HEK293T (cell line): ENCODE measurements around the gene U2AF2.

Source experiments
- CTCF ChIA-PET: fragments of 350-600 bp; formaldehyde crosslinking; extraction: SDS; loops from one replicate; lab custom pipeline; 2021; ENCODE audit warnings: antibody characterized with exemption, inconsistent platforms; lab: Yijun Ruan, JAX
- POLR2A ChIA-PET: fragments of 350-600 bp; formaldehyde crosslinking; extraction: SDS; loops from one replicate; lab custom pipeline; 2020; ENCODE audit warnings: antibody characterized with exemption, inconsistent platforms; lab: Yijun Ruan, JAX
- DNase-seq: peaks from one replicate; pipeline ENCODE4 v3.0.0; 2012; ENCODE audit warnings: mixed read lengths; ENCODE audit errors: extremely low spot score
- ARNT ChIP-seq: fragments of 450-650 bp; IDR thresholded peaks from 2 replicates; pipeline ENCODE4 v1.6.1; 2017; ENCODE audit warnings: mild to moderate bottlenecking
- BHLHE40 ChIP-seq: fragments of 450-650 bp; IDR thresholded peaks from 2 replicates; pipeline ENCODE4 v1.6.1; 2016; ENCODE audit warnings: mild to moderate bottlenecking, moderate library complexity, borderline replicate concordance
- CTBP1 ChIP-seq: fragments of 450-650 bp; IDR thresholded peaks from 2 replicates; pipeline ENCODE4 v1.6.1; 2016; ENCODE audit warnings: borderline replicate concordance
- ELF4 ChIP-seq: fragments of 450-650 bp; IDR thresholded peaks from 2 replicates; pipeline ENCODE4 v1.6.1; 2017; ENCODE audit warnings: antibody characterized with exemption
- FOXA1 ChIP-seq: fragments of 450-650 bp; IDR thresholded peaks from 2 replicates; pipeline ENCODE4 v1.6.1; 2016; ENCODE audit warnings: mild to moderate bottlenecking
- FOXK2 ChIP-seq: fragments of 450-650 bp; IDR thresholded peaks from 2 replicates; pipeline ENCODE4 v1.6.1; 2016; ENCODE audit warnings: mild to moderate bottlenecking
- FOXM1 ChIP-seq: fragments of 450-650 bp; IDR thresholded peaks from 2 replicates; pipeline ENCODE4 v1.6.1; 2017; ENCODE audit warnings: mild to moderate bottlenecking, borderline replicate concordance
- HDGF ChIP-seq: fragments of 450-650 bp; IDR thresholded peaks from 2 replicates; pipeline ENCODE4 v1.6.1; 2017; ENCODE audit warnings: antibody characterized with exemption, borderline replicate concordance
- L3MBTL2 ChIP-seq: fragments of 450-650 bp; conservative IDR thresholded peaks from 2 replicates; pipeline ENCODE4 v1.6.1; 2016; ENCODE audit warnings: mild to moderate bottlenecking
- NFRKB ChIP-seq: fragments of 450-650 bp; IDR thresholded peaks from 2 replicates; pipeline ENCODE4 v1.6.1; 2016; ENCODE audit warnings: mild to moderate bottlenecking, moderate library complexity
- PKNOX1 ChIP-seq: fragments of 450-650 bp; IDR thresholded peaks from 2 replicates; pipeline ENCODE4 v1.6.1; 2016
- SP1 ChIP-seq: fragments of 450-650 bp; IDR thresholded peaks from 2 replicates; pipeline ENCODE4 v1.6.1; 2017
- SUZ12 ChIP-seq: fragments of 450-650 bp; IDR thresholded peaks from 2 replicates; pipeline ENCODE4 v1.6.1; 2016; ENCODE audit warnings: mild to moderate bottlenecking
- TARDBP ChIP-seq: fragments of 450-650 bp; IDR thresholded peaks from 2 replicates; pipeline ENCODE4 v1.6.1; 2016
- ZNF384 ChIP-seq: fragments of 450-650 bp; IDR thresholded peaks from 2 replicates; pipeline ENCODE4 v1.6.1; 2016

The U2AF2 gene

GRCh38 chr19:55648585-55649267, 6.1 kb upstream of the U2AF2 start:
- ChIA-PET POLR2A (interaction anchor here (0.6 to 1.7 kb wide), 2 partner anchors 16 to 41 kb away, joined by 3 to 4 read pairs; no protein-coding TSS in a partner anchor), CTCF (interaction anchor here (1.0 kb wide), 1 partner anchor 10 kb away, joined by 6 read pairs; no protein-coding TSS in a partner anchor)
- TF ChIP-seq CTBP1 (no peak), ELF4 (no peak), SUZ12 (no peak), BHLHE40 (no peak), HDGF (no peak), ARNT (no peak), FOXK2 (no peak)
- DNase-seq: no peak

GRCh38 chr19:55649268-55650125, 5.3 kb upstream of the U2AF2 start:
- TF ChIP-seq TARDBP (no peak), NFRKB (no peak), SP1 (no peak), ZNF384 (no peak), CTBP1 (no peak), L3MBTL2 (no peak), ELF4 (no peak)
- no peak for DNase-seq
- POLR2A ChIA-PET: interaction anchor here (0.7 to 1.7 kb wide), 2 partner anchors 17 to 188 kb away, joined by 3 to 4 read pairs; partner anchors contain the start of gene ISOC2
- CTCF ChIA-PET: interaction anchor here (1.0 kb wide), 1 partner anchor 10 kb away, joined by 6 read pairs; no protein-coding TSS in a partner anchor

- ChIA-PET POLR2A (interaction anchor here (1.7 kb wide), 1 partner anchor 17 kb away, joined by 4 read pairs; no protein-coding TSS in a partner anchor), CTCF (no interaction called here)
- TF ChIP-seq L3MBTL2 (no peak), TARDBP (no peak), HDGF (no peak)
- no peak for DNase-seq
Observed at GRCh38 chr19:55650126-55650557, 4.7 kb upstream of the U2AF2 start.

- POLR2A ChIA-PET: no interaction called here
- no peak for TF ChIP-seq ELF4
- TF ChIP-seq FOXA1: no peak
- TF ChIP-seq TARDBP: no peak
- CTCF ChIA-PET: no interaction called here
- DNase-seq: no peak
Observed at GRCh38 chr19:55650602-55651230, 4.1 kb upstream of the U2AF2 start.

- ChIA-PET POLR2A (no interaction called here), CTCF (no interaction called here)
- no peak for DNase-seq
- TF ChIP-seq SUZ12 (no peak), PKNOX1 (no peak)
Observed at GRCh38 chr19:55651236-55651635, 3.6 kb upstream of the U2AF2 start.

GRCh38 chr19:55652311-55653128, 2.3 kb upstream of the U2AF2 start:
- CTCF ChIA-PET: interaction anchor here (0.6 to 0.7 kb wide), 4 partner anchors 13 to 1705 kb away, joined by 3 to 4 read pairs (median 3); no protein-coding TSS in a partner anchor
- no peak for TF ChIP-seq ARNT
- TF ChIP-seq PKNOX1: no peak
- TF ChIP-seq L3MBTL2: no peak
- no peak for DNase-seq
- POLR2A ChIA-PET: interaction anchor here (0.5 to 1.1 kb wide), 3 partner anchors 15 to 21 kb away, joined by 3 read pairs; no protein-coding TSS in a partner anchor

- peak; percentile 89 for DNase-seq
- ChIA-PET POLR2A (interaction anchor here (0.7 to 1.7 kb wide), 22 partner anchors 8 to 536 kb away, joined by 3 to 16 read pairs (median 4); partner anchors contain the start of genes FIZ1, KMT5C, PPP1R12C and PPP6R1), CTCF (interaction anchor here (0.7 to 1.4 kb wide), 9 partner anchors 11 to 305 kb away, joined by 3 to 10 read pairs (median 3); no protein-coding TSS in a partner anchor)
- TF ChIP-seq L3MBTL2: peak; percentile 51
- no peak for TF ChIP-seq BHLHE40
- no peak for TF ChIP-seq SUZ12
- TF ChIP-seq FOXM1: no peak
- no peak for TF ChIP-seq SP1
- TF ChIP-seq HDGF: no peak
- TF ChIP-seq FOXA1: no peak
- TF ChIP-seq FOXK2: no peak
- peak; percentile 87 for TF ChIP-seq ELF4
- TF ChIP-seq CTBP1: no peak
Observed at GRCh38 chr19:55653651-55654322, 1.0 kb upstream of the U2AF2 start.
